WERI-Rb-1 (cell line): ENCODE results near the gene MYH7.
"Not testable (repeated sequence)": the region's sequence is repeated elsewhere in the genome, so short reads cannot be mapped to it uniquely, and the experiment has no call there.

Experiments used
- DNase-seq: peaks from one replicate; pipeline ENCODE4 v3.0.0-alpha.2; 2020
- H3K27ac ChIP-seq: fragments of 250-450 bp; sonication (Bioruptor Pico); 2 replicates; pipeline ENCODE4 v1.5.1; 2020; ENCODE audit warnings: mild to moderate bottlenecking, moderate library complexity
- H3K27me3 ChIP-seq: fragments of 250-450 bp; sonication (Bioruptor Pico); 2 replicates; pipeline ENCODE4 v1.5.1; 2021; ENCODE audit warnings: mild to moderate bottlenecking, low read depth, moderate library complexity; ENCODE audit not compliant: insufficient read depth, severe bottlenecking
- H3K36me3 ChIP-seq: fragments of 250-450 bp; sonication (Bioruptor Pico); 2 replicates; pipeline ENCODE4 v1.5.1; 2020; ENCODE audit warnings: mild to moderate bottlenecking, moderate library complexity
- H3K4me3 ChIP-seq: 2 replicates; pipeline ENCODE4 v1.5.1; 2011; ENCODE audit warnings: low read depth, mild to moderate bottlenecking, control low read depth, low read length
- H3K9me3 ChIP-seq: fragments of 250-450 bp; sonication (Bioruptor Pico); 2 replicates; pipeline ENCODE4 v1.5.1; 2021; ENCODE audit warnings: mild to moderate bottlenecking, moderate library complexity; ENCODE audit not compliant: severe bottlenecking
- CTCF ChIP-seq: IDR thresholded peaks from 2 replicates; pipeline ENCODE4 v1.5.1; 2011; ENCODE audit warnings: low read depth, mild to moderate bottlenecking, control low read depth, inconsistent platforms, low read length

Gene MYH7

GRCh38 chr14:23465261-23465660 is 29.8 kb upstream of the MYH7 start:
- Histone ChIP-seq H3K27me3 (no peaks in the 10 kb centered on the region), H3K27ac (no peak overlapping the region), H3K36me3 (no peaks in the 10 kb centered on the region; the same call in 1 of the 2 replicates), H3K4me3 (no peak overlapping the region), H3K9me3 (peaks cover 5% of the 10 kb centered on the region)
- no peak for DNase-seq
- no peak for TF ChIP-seq CTCF

- TF ChIP-seq CTCF: no peak
- H3K4me3 ChIP-seq: no peak overlapping the region
- no peaks in the 10 kb centered on the region; the same call in 1 of the 2 replicates for H3K36me3 ChIP-seq
- peaks cover 5% of the 10 kb centered on the region for H3K9me3 ChIP-seq
- H3K27ac ChIP-seq: no peak overlapping the region
- no peaks in the 10 kb centered on the region for H3K27me3 ChIP-seq
- DNase-seq: no peak
Observed at GRCh38 chr14:23464700-23465099, 29.2 kb upstream of the MYH7 start.

- Histone ChIP-seq H3K9me3 (no peaks in the 10 kb centered on the region), H3K27me3 (no peaks in the 10 kb centered on the region), H3K4me3 (no peak overlapping the region), H3K27ac (no peak overlapping the region), H3K36me3 (no peaks in the 10 kb centered on the region)
- no peak for TF ChIP-seq CTCF
- DNase-seq: no peak
Observed at GRCh38 chr14:23460960-23461359, 25.5 kb upstream of the MYH7 start.

GRCh38 chr14:23457587-23458445 is 22.4 kb upstream of the MYH7 start:
- DNase-seq: no peak
- no peak for TF ChIP-seq CTCF
- Histone ChIP-seq H3K9me3 (no peaks in the 10 kb centered on the region), H3K27ac (no peak overlapping the region), H3K4me3 (no peak overlapping the region), H3K27me3 (no peaks in the 10 kb centered on the region), H3K36me3 (no peaks in the 10 kb centered on the region)

GRCh38 chr14:23456883-23457586 is 21.6 kb upstream of the MYH7 start:
- H3K4me3 ChIP-seq, H3K9me3 ChIP-seq, DNase-seq, H3K27ac ChIP-seq, H3K27me3 ChIP-seq, H3K36me3 ChIP-seq: not testable (repeated sequence)
- peak; percentile 32; the same call in 1 of the 2 replicates for TF ChIP-seq CTCF
